HG02884 (cell line): ENCODE results near the gene MIS18A.
"Not testable (repeated sequence)": the region's sequence is repeated elsewhere in the genome, so short reads cannot be mapped to it uniquely, and the experiment has no call there.

Experiments used
- ATAC-seq: cut with Tn5 transposase; IDR thresholded peaks from one replicate; pipeline ENCODE4 v1.9.1; 2021; ENCODE audit warnings: mild to moderate bottlenecking, moderate library complexity; ENCODE audit not compliant: unreplicated experiment

The MIS18A gene

DNA sequence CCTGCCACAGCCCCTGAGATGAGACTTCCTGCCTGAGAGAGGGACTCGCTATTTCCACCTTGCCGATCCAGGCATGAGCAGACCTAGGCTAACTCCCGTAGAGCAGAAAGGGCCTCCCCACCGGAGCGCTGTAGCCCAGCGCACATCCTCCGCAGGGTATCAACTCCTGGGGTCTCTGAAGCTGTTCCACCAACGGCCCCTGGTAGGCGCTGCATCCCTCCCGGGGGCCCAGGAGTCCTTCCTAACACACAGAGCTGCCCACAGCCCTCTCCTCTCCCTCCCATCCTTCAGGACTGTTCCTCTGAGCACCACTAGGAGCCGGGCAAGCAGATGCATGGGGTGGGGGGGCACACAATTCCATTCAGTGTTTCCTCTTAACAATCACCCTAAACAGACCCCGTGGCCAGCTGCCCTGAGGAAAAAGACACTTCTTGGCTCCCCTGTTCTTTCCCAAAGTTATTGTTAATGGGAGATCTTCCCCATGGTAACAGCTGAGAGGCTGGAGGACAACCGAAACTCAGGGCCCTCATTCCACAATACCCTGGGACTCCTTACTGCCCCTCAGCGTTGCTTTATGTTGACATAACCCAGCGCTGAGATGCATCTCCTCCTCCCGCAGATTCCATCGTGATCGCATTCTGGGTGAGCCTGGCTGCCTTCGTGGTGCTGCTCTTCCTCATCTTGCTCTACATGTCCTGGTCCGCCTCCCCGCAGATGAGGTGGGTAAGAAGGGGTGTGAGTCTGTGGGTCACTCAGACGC lies 27.4 kb upstream of the MIS18A start:
- no peak for ATAC-seq

DNA sequence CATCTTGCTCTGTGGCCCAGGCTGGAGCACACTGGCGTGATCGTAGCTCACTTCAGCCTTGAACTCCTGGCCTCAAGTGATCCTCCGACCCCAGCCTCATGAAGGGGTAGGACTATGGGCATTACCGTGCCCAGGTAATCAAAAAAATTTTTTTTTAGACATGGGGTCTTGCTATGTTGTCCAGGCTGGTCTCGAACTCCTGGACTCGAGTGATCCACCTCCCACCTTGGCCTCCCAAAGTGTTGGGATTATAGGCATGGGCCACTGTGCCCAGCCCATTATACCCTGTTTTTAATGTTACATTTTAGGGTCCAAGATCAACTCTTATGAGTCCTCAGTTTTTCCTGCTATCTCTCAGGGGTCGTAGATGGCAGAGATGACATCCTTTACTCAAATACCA lies 26.1 kb upstream of the MIS18A start:
- no peak for ATAC-seq

DNA sequence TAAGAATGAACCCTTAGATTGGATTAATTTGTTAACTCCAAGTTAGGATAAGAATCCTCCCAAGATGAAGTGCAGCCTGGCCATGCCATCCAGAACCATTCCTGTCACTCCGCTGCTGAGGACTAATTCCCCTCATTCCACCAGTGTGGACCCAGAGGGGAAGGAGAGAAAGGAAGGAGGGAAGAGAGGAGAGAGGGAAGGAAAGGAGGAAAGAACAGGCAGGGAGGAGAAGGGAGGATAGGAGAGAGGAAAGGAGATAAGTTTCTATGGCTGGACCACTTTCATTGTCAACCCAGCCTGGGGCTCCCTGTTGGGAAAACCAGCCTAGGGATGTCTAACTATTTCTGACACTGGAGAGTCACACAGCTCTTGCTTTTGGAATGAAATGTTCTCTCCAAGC lies 24.5 kb upstream of the MIS18A start:
- ATAC-seq: no peak

DNA sequence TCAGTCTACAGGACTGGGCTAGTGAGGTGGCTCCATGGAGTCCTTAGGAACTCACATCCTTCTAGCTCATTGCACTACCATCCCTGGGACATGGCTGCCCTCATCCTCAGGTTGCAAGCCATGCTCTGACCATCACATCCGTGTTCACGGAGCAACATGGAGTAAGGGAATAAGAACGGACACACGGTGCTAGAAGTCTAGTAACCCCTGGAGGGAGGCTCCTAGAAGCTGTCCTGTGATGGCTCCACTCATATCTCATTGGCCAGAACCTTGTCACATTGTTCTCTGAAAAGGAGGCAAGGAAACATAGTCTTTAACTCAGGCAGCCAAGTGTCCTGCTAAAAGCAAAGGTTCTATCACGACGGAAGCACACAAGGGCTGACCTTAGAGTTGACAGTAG lies 23.7 kb upstream of the MIS18A start:
- ATAC-seq: no peak

DNA sequence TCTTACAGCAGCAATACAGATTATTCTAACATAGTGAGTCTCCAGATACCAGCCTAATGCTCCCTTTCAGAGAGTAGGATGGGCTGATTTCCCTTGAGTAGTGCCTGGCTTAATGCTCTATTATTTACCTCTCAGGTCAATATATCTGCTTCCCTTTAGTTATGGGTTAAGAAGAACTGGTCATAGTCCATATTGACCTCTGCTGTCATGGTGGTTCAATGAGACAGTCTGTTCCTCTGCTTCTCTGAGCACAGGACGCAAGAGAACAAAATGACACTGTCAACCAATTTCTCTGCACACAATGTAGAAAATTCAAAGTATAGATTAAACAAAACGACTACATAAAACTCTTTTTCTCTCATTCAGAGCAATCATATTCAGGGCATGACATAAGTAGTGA lies 22.7 kb upstream of the MIS18A start:
- no peak for ATAC-seq

DNA sequence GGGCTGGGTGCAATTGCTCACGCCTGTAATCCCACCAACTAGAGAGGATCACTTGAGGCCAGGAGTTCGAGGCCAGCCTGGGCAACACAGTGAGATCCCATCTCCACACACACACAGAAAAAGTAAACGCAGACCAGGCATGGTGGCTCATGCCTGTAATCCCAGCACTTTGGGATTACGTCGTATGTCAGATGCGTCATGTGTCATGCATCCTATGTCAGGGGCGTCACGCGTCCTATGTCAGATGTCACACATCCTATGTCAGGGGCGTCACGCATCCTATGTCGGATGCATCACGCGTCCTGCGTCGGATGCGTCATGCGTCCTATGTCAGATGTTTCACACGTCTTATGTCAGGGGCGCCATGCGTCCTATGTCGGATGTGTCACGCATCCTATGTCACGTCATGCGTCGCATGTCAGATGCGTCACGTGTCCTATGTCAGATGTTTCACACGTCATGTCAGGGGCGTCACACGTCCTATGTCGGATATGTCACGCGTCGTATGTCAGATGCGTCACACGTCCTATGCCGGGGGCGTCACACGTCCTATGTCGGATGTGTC lies 21.4 kb upstream of the MIS18A start:
- ATAC-seq: no peak

DNA sequence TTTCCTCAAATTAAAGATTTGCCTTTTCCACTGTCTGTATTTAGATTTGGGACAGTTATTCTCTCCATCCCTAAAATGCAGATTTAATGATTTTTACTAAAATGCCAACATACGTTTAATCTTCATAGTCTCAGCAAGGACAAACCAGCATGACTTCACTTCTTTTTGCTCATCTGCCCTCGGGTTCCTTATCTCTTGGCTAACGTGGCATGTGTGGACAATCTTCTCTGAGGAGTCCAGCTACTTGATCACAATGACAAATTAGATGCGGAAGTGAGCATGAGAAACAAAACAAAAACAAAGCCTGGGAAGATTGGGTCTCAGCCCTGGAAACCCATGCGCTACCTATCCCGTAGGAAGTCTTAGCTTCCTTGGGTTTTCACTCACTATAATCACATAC lies 20.8 kb upstream of the MIS18A start:
- no peak for ATAC-seq

DNA sequence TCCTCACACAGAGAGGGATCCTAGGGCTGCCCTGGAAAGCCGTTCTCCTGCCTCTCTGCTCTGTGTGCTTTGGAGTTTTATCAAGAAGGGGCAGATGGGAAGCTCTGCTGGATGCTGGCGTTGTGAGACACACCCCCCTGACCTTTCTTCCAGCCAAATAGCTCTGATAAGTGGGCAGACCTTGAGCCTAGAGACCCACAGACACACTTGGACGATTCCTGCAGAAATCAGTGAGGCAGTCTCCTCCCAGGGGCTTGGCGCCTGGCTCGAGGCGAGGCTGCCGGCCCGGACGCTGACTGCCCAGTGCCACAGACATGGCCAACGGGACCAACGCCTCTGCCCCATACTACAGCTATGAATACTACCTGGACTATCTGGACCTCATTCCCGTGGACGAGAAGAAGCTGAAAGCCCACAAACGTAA lies 19.8 kb upstream of the MIS18A start, which contains the start of gene MRAP:
Gene MRAP, plus strand, starts transcription at position 198 of the 424 bp plus-strand sequence. Its CDS starts 117 bp downstream, at position 315.
- no peak for ATAC-seq

DNA sequence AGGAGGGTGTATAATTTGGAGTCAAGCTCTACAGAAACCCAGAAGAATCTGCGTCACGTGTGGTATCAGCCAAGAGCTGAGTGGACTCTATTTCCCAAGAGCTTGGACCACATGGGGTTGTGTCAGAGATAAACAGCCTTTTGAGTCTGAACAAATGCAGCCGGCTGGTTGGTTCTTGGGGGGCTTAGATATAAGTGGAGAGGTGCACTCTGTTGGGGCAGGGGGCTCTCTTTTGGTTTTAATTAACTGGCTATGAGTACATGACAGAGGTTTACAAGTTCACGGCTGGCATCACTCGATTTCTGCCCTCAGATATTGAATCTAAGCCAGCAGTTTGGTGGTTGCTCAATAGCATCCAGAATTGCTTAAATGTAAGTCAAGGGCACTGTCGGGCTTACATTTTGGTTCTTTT lies 19.3 kb upstream of the MIS18A start:
- no peak for ATAC-seq

DNA sequence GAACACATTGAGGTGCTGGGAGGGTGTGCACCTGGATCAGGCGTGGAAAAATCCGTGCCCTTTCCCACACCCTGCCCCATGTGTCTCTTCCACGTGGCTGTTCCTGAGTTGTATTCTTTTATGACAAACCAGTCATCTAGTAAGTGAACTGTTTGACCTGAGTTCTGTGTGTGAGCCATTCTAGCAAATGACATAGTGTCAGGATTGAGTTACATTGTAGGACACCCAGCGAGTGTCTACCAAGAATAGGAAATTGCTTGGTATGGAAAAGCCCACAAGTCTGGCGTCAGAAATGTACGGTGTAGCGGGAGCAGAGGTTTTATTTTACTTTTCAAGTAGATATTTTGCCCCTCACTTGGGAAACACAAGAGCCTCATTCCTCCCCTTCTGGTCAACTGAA lies 18.6 kb upstream of the MIS18A start:
- no peak for ATAC-seq

DNA sequence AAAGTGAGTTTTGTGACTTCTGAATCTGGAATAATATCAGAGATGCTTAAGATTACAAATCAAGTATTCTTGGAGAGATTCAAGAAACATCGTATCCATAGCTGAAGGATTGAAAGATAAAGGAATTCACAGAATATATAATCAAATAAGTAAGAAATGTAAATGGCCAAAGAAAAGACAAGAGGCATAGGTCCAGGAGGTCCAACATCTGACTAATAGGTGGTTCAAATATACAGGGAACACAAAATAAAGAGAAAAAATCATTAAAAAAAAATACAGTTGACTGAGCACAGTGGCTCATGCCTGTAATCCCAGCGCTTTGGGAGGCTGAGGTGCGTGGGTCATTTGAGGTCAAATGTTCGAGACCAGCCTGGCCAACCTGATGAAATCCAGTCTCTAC lies 6.6 kb upstream of the MIS18A start:
- ATAC-seq: no peak

DNA sequence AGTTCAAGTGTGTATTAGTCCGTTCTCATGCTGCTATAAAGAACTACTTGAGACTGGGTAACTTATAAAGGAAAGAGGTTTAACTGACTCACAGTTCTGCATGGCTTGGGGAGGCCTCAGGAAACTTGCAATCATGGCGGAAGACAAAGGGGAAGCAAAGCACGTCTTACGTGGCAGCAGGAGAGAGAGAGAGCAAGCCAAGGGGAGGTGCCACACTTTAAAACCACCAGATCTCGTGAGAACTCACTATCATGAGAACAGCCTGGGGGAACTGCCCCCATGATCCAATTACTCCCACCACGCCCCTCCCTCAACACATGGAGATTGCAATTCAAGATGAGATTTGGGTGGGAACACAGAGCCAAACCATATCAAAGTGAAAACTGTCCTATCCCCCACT lies 4.1 kb upstream of the MIS18A start:
- ATAC-seq: no peak

DNA sequence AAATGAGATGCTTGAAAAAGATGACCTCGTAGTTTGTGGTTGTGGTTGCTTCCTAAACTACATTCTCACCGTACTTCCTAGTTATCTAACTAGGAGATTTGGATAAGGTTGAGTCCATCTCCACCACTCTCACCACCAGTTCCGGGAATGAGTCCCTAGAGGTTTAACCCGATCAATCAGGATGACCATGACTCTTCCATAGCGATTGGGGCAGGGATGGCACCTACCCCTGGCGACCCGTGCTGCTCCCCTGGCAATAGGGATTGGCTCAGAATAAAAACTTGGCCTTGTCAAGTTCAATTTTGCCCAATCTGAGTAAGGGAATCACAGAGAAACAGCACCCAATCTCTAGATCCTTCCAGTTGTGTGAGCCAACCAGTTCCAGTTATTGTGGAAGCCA lies 2.7 kb upstream of the MIS18A start:
- ATAC-seq: no peak

DNA sequence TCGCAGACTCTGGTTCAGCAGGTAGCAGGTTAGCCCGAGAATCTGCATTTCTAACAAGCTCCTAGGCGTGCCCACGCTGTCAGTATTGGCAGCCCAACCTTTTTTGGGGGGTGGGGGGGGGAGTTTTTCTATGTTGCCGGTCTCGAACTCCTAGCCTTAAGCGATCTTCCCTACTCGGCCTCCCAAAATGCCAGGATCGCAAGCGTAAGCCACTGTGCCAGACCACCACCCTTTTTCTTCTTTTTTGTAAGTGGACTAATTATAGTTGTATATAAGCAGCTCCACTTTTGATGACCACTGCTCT lies 480 bp upstream of the MIS18A start:
- peak; percentile 17 for ATAC-seq

DNA sequence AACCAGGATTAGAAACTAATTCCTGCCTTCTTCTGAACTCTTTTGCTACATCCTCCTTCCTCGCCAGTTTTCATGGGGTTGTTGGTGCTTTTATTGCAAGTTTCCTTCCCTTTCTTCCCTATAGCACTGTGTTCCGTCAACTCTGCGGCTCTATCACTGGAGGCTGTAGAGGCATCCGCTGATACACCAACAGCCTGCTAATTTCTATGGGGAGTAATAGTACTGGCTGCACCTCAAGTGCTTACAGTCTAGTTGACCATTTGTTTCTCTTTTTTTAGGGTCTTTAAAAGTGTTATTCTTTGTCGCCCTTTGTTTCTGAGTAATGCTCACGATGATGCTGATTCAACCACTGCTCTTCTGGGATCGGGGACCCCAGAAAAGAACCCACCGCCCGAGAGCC lies 746 bp downstream of the MIS18A start:
- no peak for ATAC-seq

DNA sequence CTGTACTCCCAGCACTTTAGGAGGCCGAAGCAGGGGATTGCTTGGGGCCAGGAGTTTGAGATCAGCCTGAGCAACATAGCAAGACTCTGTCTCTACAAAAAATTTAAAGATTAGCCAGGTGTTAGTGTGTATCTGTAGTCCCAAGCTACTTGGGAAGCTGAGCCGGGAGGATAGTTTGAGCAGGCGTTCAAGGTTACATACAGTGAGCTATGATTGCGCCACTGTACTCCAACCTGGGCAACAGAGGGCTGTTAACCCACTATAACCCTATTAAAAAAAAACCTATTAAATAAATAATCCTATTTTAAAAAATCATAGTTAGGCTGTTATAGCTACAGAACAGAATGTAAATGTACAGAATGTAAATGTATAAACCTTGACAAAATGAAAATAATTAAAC lies 2.2 kb downstream of the MIS18A start:
- ATAC-seq: no peak

DNA sequence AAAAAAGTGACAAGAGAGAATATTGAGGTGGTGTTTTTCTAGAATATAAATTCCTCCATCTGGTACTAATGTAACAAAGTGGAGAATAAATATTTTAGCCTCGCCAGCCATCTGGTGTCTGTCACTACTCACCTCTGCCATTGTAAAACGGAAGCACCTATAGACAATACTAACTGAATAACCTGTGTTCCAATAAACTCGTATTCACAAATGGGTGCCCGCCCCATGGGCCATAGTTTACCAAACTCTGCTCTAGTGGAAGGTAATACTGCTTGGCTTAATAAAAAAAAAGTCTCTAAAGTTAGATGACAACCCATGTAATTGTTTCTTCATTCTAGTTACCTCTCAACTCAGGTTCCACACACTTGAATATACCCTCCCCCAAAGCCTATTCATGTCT lies 8.1 kb downstream of the MIS18A start:
- no peak for ATAC-seq

DNA sequence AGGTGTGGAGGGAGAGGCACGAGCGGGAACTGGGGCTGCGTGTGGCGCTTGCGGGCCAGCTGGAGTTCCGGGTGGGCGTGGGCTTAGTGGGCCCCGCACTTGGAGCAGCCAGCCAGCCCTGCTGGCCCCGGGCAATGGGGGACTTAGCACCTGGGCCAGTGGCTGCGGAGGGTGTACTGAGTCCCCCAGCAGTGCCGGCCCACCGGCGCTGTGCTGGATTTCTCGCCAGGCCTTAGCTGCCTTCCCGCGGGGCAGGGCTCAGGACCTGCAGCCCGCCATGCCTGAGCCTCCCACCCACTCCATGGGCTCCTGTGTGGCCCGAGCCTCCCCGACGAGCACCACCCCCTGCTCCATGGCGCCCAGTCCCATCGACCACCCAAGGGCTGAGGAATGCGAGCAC lies 13.5 kb downstream of the MIS18A start:
- ATAC-seq: not testable (repeated sequence)

DNA sequence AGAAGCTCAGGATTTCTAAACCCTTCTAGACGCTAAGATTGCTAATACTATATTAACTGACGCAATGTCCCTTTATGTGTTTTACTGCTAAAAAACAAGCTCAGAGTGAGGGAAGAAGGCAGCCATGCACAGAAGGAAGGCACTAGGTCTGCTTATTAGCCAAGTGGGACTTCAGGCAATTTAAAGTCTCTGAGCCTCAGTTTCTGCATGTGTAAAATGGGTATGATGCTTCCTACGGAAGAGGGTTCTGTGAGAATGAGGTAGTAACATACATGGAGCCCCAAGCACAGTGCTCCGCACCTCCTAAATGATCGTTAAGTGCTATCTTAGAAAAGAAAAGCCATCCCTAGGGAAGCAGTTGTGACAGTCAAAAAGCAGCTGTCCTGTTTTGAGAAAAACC lies 16.9 kb downstream of the MIS18A start:
- no peak for ATAC-seq

DNA sequence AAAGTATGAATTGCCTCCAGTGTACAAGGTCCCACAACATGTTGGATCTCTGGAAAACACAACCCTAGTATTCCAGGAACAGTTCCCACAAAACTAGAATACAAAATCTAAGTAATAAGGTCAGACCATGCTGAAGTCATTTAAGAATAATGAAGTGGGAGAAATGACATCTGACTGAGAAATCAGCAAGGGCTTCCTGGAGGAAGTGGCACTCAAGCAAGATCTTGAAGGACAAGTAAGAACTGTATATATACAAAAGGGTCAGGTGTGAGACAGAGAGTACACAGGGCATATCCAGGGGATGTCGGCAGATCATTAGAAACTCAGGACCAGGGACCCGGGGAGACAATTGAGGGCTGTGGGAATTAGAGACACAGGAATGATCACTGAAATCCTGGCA lies 18.7 kb downstream of the MIS18A start:
- ATAC-seq: no peak

DNA sequence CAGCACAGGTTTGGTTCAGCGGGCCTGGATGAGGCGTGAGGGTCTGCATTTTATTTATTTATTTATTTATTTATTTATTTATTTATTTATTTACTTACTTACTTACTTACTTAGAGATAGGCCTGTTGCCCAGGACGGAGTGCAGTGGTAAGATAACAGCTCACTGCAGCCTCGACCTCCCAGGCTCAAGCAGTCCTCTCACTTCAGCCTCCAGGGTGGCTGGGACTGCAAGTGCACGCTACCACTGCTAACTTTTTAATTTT lies 20.1 kb downstream of the MIS18A start:
- ATAC-seq: not testable (repeated sequence)

DNA sequence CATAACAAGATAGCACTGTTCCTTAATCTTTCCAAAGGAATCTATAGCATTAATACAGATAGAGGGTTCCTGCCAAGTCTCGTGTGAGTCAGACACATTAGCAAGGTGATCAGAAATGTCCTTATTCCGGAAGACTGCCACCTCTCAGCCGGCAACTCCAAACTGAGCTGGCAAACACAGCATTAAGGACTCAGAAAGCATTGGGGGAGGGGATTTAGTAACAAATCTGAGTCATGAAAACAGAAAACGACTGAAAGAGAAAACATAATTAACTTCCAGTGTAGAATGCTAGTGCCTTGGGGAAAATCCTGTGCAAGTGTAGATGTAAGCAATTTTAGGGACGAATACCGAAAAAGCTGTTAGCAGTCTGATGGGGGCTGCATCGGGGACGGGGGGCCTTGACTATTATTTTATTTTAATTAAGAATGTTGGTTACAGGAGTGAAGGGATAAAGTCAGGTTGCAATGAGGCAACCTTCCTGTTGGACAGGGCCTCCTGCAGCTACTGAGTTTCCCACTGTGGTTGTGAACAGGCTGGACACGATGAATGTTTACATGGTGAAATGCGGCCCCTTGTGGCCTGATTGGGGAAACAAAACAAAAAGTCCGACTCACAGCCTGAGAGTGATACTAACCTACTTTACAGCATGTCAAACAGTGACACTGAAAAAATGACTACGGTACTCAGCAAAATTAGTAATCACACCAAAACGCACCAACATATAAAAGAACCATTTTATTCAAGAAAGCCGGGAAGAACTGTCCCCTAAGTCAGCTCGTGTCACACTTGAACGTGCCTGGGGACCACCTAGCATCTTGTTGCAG lies 20.7 kb downstream of the MIS18A start:
- ATAC-seq: peak; percentile 59
